ENCODE measurements around the gene GIMAP2.
"Not testable (repeated sequence)": the region's sequence is repeated elsewhere in the genome, so short reads cannot be mapped to it uniquely, and the experiment has no call there.

Gene GIMAP2

GRCh38 chr7:150654692-150655091 lies 30.8 kb upstream of the GIMAP2 start:
- DNase-seq (ENCODE audit: low read depth): no peak
- no peak overlapping the region for H3K4me3 ChIP-seq (ENCODE audit: control insufficient read depth, low read depth, low read length)
- TF ChIP-seq CTCF (conservative IDR thresholded peaks at IDR 0.05; ENCODE audit: control insufficient read depth, insufficient read depth, low read depth, low read length): no peak

DNA sequence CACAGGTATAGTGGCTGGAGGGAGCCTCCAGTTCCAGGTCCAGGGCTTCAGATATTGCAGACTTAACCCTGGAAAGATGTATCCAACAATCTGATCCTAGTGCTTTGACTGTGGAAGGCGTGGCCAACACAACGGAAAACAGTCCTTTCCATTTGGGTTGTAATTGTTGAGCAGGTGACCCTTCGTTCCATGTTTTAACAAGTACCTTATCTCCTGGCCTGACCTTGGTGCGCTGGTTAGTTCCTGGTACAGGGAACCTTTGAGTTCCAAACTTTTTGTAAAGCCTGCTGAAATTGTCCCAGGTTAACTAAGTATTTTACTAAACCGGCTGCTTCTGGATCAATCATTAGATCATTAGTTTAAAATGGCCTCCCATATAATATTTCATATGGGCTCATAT lies 29.5 kb upstream of the GIMAP2 start:
- TF ChIP-seq CTCF (conservative IDR thresholded peaks at IDR 0.05; ENCODE audit: control insufficient read depth, insufficient read depth, low read depth, low read length): no peak
- DNase-seq (ENCODE audit: low read depth): no peak
- H3K4me3 ChIP-seq (ENCODE audit: control insufficient read depth, low read depth, low read length): no peak overlapping the region

- DNase-seq (ENCODE audit: low read depth): no peak
- TF ChIP-seq CTCF (conservative IDR thresholded peaks at IDR 0.05; ENCODE audit: control insufficient read depth, insufficient read depth, low read depth, low read length): no peak
- no peak overlapping the region for H3K4me3 ChIP-seq (ENCODE audit: control insufficient read depth, low read depth, low read length)
These were observed 28.0 kb upstream of the GIMAP2 start for GRCh38 chr7:150657526-150657925.

DNA sequence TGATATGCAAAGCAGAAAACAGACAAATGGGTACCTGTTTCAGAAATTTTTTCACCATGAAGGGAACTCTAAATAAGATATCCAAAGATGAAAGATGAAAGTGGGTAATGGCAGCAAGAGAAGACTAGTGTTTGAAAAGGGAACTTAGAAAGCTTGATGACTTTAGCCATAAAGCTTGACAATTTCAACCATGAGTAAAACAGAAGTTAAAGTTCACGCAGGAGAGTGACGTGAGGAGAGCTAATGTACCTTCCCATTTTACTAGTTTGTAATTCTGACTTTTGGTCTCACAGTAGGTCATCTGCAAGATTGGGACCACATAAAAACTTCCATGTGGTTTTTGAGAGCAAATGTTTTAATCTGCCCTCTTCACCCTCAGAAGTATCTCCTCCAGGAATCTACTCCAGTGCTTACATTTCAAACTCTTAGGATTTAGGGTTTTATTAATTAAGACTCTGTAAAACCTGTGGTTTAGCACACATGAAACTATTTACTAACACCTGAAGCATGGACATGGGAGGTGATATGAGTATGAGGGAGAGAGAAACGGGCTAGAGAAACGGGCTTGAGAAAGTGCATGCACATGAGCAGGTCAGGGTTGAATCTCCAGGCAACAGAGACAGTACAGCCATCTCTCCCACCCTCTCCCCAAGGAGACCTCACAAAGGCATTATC lies 24.4 kb upstream of the GIMAP2 start:
- no peak for DNase-seq (ENCODE audit: low read depth)
- TF ChIP-seq CTCF (conservative IDR thresholded peaks at IDR 0.05; ENCODE audit: control insufficient read depth, insufficient read depth, low read depth, low read length): no peak
- H3K4me3 ChIP-seq (ENCODE audit: control insufficient read depth, low read depth, low read length): no peak overlapping the region

DNA sequence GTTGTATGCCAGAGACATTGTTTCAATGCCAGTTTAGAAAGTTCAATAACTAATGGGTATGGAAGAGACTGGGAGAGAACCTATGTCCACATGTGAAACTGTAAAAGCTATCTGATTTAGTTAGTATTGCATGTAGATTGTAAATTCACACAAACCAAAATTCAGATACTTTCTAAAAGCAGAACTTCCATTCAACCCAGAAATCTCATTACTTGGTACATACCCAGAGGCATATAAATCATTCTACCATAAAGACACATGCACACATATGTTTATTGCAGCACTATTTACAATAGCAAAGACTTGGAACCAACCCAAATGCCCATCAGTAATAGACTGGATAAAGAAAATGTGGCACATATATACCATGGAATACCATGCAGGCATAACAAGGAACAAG lies 22.7 kb upstream of the GIMAP2 start:
- DNase-seq (ENCODE audit: low read depth); H3K4me3 ChIP-seq (ENCODE audit: control insufficient read depth, low read depth, low read length): not testable (repeated sequence)

DNA sequence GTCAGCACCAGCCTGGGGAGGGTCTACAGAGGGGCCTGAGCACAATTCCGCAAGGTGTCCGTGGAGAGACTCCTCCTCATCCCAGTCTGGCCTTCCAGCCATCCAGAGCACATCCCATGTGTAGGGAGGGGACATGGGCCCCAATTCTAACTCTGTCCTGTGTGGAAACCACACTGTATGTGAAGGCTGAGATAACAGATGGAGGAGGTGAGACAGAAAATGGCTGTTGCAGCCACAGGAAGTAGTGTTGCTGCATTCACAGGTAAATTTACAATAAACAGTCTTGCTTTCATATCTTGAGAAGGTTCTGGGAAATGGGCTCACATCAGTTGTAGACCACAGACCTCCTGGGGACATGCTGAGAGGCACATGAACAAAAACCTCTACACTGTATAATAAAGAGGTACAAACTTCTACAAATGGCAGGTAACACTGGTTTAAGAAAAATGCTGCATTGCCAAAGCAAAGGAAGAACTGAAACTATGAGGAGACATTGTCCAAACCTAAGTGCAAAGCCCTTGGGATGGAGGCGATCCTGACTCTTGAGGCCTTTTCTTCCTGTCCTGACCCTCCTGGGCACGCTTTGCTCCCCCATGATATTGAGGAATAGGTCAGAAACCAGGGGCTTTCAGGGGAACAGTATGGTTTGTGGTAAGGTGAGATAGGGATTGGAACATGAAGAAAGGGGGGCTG lies 21.6 kb upstream of the GIMAP2 start:
- DNase-seq (ENCODE audit: low read depth): no peak
- no peak overlapping the region for H3K4me3 ChIP-seq (ENCODE audit: control insufficient read depth, low read depth, low read length)
- TF ChIP-seq CTCF (conservative IDR thresholded peaks at IDR 0.05; ENCODE audit: control insufficient read depth, insufficient read depth, low read depth, low read length): no peak

DNA sequence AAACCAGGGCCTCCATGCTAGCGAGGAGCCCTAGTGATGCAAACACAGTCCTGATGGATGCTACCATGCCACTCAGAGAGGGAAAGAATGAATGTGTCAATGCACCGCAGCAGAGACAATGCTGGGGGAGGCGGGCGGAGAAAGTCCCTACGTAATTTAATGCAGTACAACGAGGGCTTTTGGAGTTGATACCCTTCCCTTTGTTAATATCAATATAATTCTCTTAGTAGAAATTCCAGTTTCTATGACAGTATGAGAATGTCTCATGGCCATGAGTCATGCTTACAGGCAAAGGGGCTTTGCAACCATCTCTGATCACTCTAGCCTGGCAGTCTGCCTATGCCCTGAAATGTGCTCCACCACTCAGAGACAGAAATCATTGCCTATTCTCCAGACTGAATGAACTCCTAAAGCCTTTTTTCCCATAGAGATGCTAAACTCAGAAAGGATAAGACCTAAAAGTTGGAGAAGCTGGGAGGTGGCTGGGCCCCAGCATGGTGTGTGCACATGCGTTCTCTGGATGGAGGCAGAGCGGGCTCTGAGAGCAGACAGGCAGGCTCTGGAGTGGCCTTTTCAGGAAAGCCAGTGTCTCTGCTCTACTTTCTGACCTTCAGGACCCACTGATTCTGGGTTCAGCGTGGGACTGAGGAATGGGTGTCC lies 20.3 kb upstream of the GIMAP2 start:
- no peak for DNase-seq (ENCODE audit: low read depth)
- H3K4me3 ChIP-seq (ENCODE audit: control insufficient read depth, low read depth, low read length): no peak overlapping the region
- no peak for TF ChIP-seq CTCF (conservative IDR thresholded peaks at IDR 0.05; ENCODE audit: control insufficient read depth, insufficient read depth, low read depth, low read length)
